Spinal cord (tissue), 10 donors: ENCODE results near the gene ADK. TPM values are rescaled to one million over a fixed set of nuclear protein-coding genes. Genes with fewer than 3 reads are reported as not detected.
"Not testable (repeated sequence)": the region's sequence is repeated elsewhere in the genome, so short reads cannot be mapped to it uniquely, and the experiment has no call there.

Experiments
- DNase-seq, 6 donors: peaks; one replicate each; pipeline versions ENCODE4 v3.0.0 to v3.0.0-alpha.2; 2013 to 2015; ENCODE audit warnings: low spot score in 6 of 6, low read depth in 4 of 6
- H3K27ac ChIP-seq: one replicate; pipeline ENCODE4 v1.5.1; 2013; ENCODE audit warnings: low read depth, low read length, control low read depth
- H3K27me3 ChIP-seq: one replicate; pipeline ENCODE4 v1.6.1; 2013; ENCODE audit warnings: low read length; ENCODE audit not compliant: control insufficient read depth, insufficient read depth
- H3K36me3 ChIP-seq: one replicate; pipeline ENCODE4 v1.6.1; 2013; ENCODE audit warnings: low read length; ENCODE audit not compliant: control insufficient read depth, insufficient read depth
- H3K4me1 ChIP-seq: one replicate; pipeline ENCODE4 v1.6.1; 2013; ENCODE audit warnings: low read length; ENCODE audit not compliant: control insufficient read depth, insufficient read depth
- H3K4me3 ChIP-seq: one replicate; pipeline ENCODE4 v1.5.1; 2013; ENCODE audit warnings: low read depth, low read length, control low read depth
- H3K9me3 ChIP-seq: one replicate; pipeline ENCODE4 v1.6.1; 2013; ENCODE audit warnings: low read length; ENCODE audit not compliant: control insufficient read depth, insufficient read depth
- WGBS: methylation state at CpG from one replicate; pipeline ENCODE4 v1.1.5; 2013; ENCODE audit warnings: missing lambda C conversion rate; ENCODE audit not compliant: insufficient coverage; 5-methylcytosine and 5-hydroxymethylcytosine counted together
- polyA plus RNA-seq, 2 donors: library from polyadenylated mRNA; unstranded; fragments of 120-200 nt; gene quantifications; one replicate each; pipeline ENCODE4 v1.2.1, GENCODE V29; 2013; ENCODE audit not compliant: insufficient read length in 2 of 2
- total RNA-seq, 2 donors: library from RNA; depleted of rRNA in 1 of 2; stranded (reverse); fragments of 120-200 nt in 1 of 2; fragments of >200 nt in 1 of 2; gene quantifications; one replicate each; pipeline versions ENCODE4 v1.2.3 to v1.2.4, GENCODE V29; 2013 to 2014
- donor health status: healthy.

The ADK gene
- total and polyA plus RNA-seq, 4 donors = 46.9 to 58.9 (median 51.1) TPM

GRCh38 chr10:74176380-74177139 is 25.5 kb downstream of the ADK start:
- H3K4me1 ChIP-seq = peaks cover 6% of the 10 kb centered on the region
- H3K27ac ChIP-seq = peak overlapping the region; percentile 85
- H3K36me3 ChIP-seq = no peaks in the 10 kb centered on the region
- H3K9me3 ChIP-seq = no peaks in the 10 kb centered on the region
- 0% methylated on average over 72 of the region's 72 CpGs for WGBS
- peak overlapping the region; percentile 74 for H3K4me3 ChIP-seq
- DNase-seq = peak; percentile 80 to 98 (median 86)
- no peaks in the 10 kb centered on the region for H3K27me3 ChIP-seq

GRCh38 chr10:74177140-74177677 is 26.2 kb downstream of the ADK start:
- no peaks in the 10 kb centered on the region for H3K9me3 ChIP-seq
- peak in 3 of 6 donors; percentile 21 to 28 (median 26) for DNase-seq
- under 1% methylated on average over 10 of the region's 13 CpGs for WGBS
- peak overlapping the region; percentile 85 for H3K27ac ChIP-seq
- H3K36me3 ChIP-seq = no peaks in the 10 kb centered on the region
- H3K27me3 ChIP-seq = no peaks in the 10 kb centered on the region
- H3K4me3 ChIP-seq = peak overlapping the region; percentile 74
- peaks cover 6% of the 10 kb centered on the region for H3K4me1 ChIP-seq

- no peak overlapping the region for H3K27ac ChIP-seq
- H3K9me3 ChIP-seq = no peaks in the 10 kb centered on the region
- peaks cover 6% of the 10 kb centered on the region for H3K4me1 ChIP-seq
- no peaks in the 10 kb centered on the region for H3K36me3 ChIP-seq
- no peak overlapping the region for H3K4me3 ChIP-seq
- peak in 1 of 6 donors; percentile 36 for DNase-seq
- no CpG with 5 or more reads among the region's 5 CpGs for WGBS
- H3K27me3 ChIP-seq = no peaks in the 10 kb centered on the region
These were observed 27.2 kb downstream of the ADK start for GRCh38 chr10:74178042-74178791.

GRCh38 chr10:74179111-74179710 is 28.2 kb downstream of the ADK start:
- H3K4me3 ChIP-seq = no peak overlapping the region
- WGBS = no CpG with 5 or more reads among the region's 2 CpGs
- H3K4me1 ChIP-seq = peaks cover 6% of the 10 kb centered on the region
- no peaks in the 10 kb centered on the region for H3K9me3 ChIP-seq
- H3K36me3 ChIP-seq = no peaks in the 10 kb centered on the region
- H3K27me3 ChIP-seq = no peaks in the 10 kb centered on the region
- H3K27ac ChIP-seq = no peak overlapping the region
- no peak for DNase-seq

GRCh38 chr10:74186678-74187077 is 35.7 kb downstream of the ADK start:
- no peaks in the 10 kb centered on the region for H3K4me1 ChIP-seq
- no peak for DNase-seq
- no peak overlapping the region for H3K4me3 ChIP-seq
- no peaks in the 10 kb centered on the region for H3K27me3 ChIP-seq
- no peaks in the 10 kb centered on the region for H3K36me3 ChIP-seq
- H3K27ac ChIP-seq = no peak overlapping the region
- no peaks in the 10 kb centered on the region for H3K9me3 ChIP-seq

GRCh38 chr10:74187237-74187636 is 36.2 kb downstream of the ADK start:
- H3K4me1 ChIP-seq = no peaks in the 10 kb centered on the region
- no peak overlapping the region for H3K27ac ChIP-seq

GRCh38 chr10:74188617-74189016 is 37.6 kb downstream of the ADK start:
- H3K4me1 ChIP-seq, DNase-seq, H3K9me3 ChIP-seq, H3K27ac ChIP-seq, H3K4me3 ChIP-seq, H3K36me3 ChIP-seq, H3K27me3 ChIP-seq: not testable (repeated sequence)
- WGBS = 100% methylated on average over 8 of the region's 13 CpGs

More at GRCh38 chr10:74187237-74187636, 36.2 kb downstream of the ADK start:
- no peak for DNase-seq
- no CpG with 5 or more reads among the region's 1 CpG for WGBS
- no peaks in the 10 kb centered on the region for H3K36me3 ChIP-seq
- no peak overlapping the region for H3K4me3 ChIP-seq
- no peaks in the 10 kb centered on the region for H3K27me3 ChIP-seq
- no peaks in the 10 kb centered on the region for H3K9me3 ChIP-seq

- Histone ChIP-seq H3K9me3 (no peaks in the 10 kb centered on the region), H3K27me3 (no peaks in the 10 kb centered on the region), H3K36me3 (no peaks in the 10 kb centered on the region), H3K4me1 (no peaks in the 10 kb centered on the region), H3K27ac (peak overlapping the region; percentile 30), H3K4me3 (no peak overlapping the region)
- DNase-seq = peak in 1 of 6 donors; percentile 8
- WGBS = 92% methylated on average over 2 of the region's 3 CpGs
These were observed 39.0 kb downstream of the ADK start for GRCh38 chr10:74189999-74190421.

- DNase-seq = no peak
- Histone ChIP-seq H3K27me3 (no peaks in the 10 kb centered on the region), H3K9me3 (no peaks in the 10 kb centered on the region), H3K27ac (peak overlapping the region; percentile 30), H3K4me1 (no peaks in the 10 kb centered on the region), H3K36me3 (no peaks in the 10 kb centered on the region), H3K4me3 (no peak overlapping the region)
These were observed 39.5 kb downstream of the ADK start for GRCh38 chr10:74190494-74190893.
